PC-3 (cell line): Measurements from ENCODE around the gene FADD.

Source experiments
- CTCF ChIP-seq: fragments of 300-600 bp; sonication (generic); conservative IDR thresholded peaks from 2 replicates; pipeline ENCODE4 v1.5.1; 2017; ENCODE audit warnings: antibody characterized with exemption, low read depth, mild to moderate bottlenecking, low read length
- EZH2 ChIP-seq: fragments of 300-600 bp; sonication (generic); IDR thresholded peaks from one replicate; pipeline ENCODE4 v1.6.1; 2017; ENCODE audit warnings: antibody characterized with exemption, mild to moderate bottlenecking, low read length; ENCODE audit not compliant: unreplicated experiment
- EZH2phosphoT487 ChIP-seq: fragments of 300-600 bp; sonication (generic); IDR thresholded peaks from 2 replicates; pipeline ENCODE4 v1.6.1; 2018; ENCODE audit warnings: mild to moderate bottlenecking, antibody characterized with exemption, low read length, borderline replicate concordance

GRCh38 chr11:70186936-70187335, 16.2 kb upstream of the FADD start:
- TF ChIP-seq CTCF (no peak), EZH2 (no peak), EZH2phosphoT487 (no peak)
